ENCODE data around the gene TSSC4. TPM values are rescaled to one million over a fixed set of nuclear protein-coding genes. Genes with fewer than 3 reads are reported as not detected.

The TSSC4 gene
- total RNA-seq, 3 donors from 2014 or later: 33.9 to 58.8 (median 39.2) TPM

DNA sequence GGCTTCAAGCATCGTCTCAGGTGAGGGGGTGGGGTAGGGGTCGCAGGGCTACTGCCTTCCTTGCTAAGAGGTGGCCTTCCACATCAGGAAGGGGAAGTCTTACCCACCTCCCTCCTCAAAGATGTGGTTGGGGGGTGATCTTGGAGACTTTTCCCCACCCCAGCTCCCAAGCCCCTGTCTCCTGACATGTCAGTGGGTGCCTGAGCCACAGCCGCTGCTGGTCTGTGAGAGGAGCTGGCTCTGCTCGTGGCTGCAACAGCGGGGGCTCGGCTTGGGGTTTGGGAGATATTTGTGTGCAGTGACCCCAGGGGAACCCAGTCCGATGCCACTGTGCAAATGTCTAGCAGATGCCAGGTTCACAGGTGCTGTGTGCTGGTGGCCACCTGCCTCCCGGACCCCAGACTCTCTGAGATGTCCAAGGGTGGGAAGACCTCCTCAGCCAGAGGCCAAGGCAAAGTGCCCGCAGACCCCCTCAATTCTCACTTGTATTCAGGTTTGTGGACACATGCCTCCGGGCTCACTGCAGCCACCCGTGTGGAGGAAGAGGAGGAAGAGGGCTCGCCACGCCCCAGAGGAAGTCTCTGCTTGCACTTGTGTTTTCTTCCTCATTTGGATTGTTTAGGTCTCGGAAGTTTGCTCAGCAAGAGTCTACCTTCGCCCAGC lies 46.2 kb downstream of the TSSC4 start:
- ATAC-seq (peak; percentile 27), DNase-seq (peak; percentile 44 to 83 (median 52))
- intact Hi-C loops (cut with DNase I, micrococcal nuclease): no loop called here
- Histone ChIP-seq H3K4me3 (no peak overlapping the region), H3K4me1 (ENCODE audit: low read depth) (peaks cover 25% of the 10 kb centered on the region), H3K36me3 (ENCODE audit: low read depth) (no peaks in the 10 kb centered on the region), H3K9me3 (no peaks in the 10 kb centered on the region)
- TF ChIP-seq, protein P1, sequence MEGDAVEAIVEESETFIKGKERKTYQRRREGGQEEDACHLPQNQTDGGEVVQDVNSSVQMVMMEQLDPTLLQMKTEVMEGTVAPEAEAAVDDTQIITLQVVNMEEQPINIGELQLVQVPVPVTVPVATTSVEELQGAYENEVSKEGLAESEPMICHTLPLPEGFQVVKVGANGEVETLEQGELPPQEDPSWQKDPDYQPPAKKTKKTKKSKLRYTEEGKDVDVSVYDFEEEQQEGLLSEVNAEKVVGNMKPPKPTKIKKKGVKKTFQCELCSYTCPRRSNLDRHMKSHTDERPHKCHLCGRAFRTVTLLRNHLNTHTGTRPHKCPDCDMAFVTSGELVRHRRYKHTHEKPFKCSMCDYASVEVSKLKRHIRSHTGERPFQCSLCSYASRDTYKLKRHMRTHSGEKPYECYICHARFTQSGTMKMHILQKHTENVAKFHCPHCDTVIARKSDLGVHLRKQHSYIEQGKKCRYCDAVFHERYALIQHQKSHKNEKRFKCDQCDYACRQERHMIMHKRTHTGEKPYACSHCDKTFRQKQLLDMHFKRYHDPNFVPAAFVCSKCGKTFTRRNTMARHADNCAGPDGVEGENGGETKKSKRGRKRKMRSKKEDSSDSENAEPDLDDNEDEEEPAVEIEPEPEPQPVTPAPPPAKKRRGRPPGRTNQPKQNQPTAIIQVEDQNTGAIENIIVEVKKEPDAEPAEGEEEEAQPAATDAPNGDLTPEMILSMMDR (IDR thresholded peaks at IDR 0.05): no peak

- DNase-seq: peak in 2 of 3 donors; percentile 22 to 58
- peaks cover 24% of the 10 kb centered on the region for H3K4me1 ChIP-seq (ENCODE audit: low read depth)
- H3K36me3 ChIP-seq (ENCODE audit: low read depth): no peaks in the 10 kb centered on the region
- no peak for ATAC-seq
- intact Hi-C loops (cut with DNase I, micrococcal nuclease): no loop called here
- H3K9me3 ChIP-seq: no peaks in the 10 kb centered on the region
- H3K4me3 ChIP-seq: no peak overlapping the region
- TF ChIP-seq, protein P1 (IDR thresholded peaks at IDR 0.05): no peak
Measured at GRCh38 chr11:2447253-2447950, 46.9 kb downstream of the TSSC4 start.

DNA sequence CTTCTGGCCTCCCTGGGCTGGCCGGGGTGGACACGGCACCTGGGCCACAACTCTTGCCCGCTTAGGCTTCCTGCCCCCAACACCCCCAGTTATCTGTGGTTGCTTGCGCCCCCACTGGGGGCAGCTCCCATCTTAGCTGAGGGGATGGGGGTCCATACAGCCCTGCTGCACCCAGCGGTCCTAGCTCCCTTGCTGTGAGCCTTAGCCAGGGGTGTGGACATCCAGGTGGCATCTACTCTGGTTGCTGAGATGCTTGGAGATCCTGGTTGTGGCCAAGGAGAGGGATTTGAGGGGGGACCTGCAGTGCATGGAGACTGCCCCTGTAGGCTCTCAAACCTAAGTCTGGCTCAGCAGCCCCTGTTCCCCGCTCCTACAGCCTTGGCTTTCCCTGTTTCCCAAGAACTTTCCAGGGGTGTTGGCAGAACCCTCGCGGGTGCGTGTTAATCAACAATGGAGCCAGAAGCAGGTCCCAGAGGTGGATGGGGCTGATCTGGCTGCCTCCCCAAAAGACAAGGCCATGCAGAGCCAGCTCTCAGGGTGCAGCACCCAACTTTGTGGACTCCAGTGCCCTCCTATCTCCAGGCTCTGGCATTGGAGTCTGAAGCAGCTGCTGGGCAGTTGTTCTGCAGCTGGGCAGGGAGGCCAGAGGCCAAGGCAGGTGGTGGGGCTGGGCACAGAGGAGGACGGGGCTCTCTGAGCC lies 47.6 kb downstream of the TSSC4 start:
- intact Hi-C loops (cut with DNase I, micrococcal nuclease): no loop called here
- Histone ChIP-seq H3K4me1 (ENCODE audit: low read depth) (peaks cover 18% of the 10 kb centered on the region), H3K9me3 (no peaks in the 10 kb centered on the region), H3K4me3 (no peak overlapping the region), H3K36me3 (ENCODE audit: low read depth) (no peaks in the 10 kb centered on the region)
- ATAC-seq (no peak), DNase-seq (peak in 1 of 3 donors; percentile 31)
- TF ChIP-seq, protein P1 (IDR thresholded peaks at IDR 0.05): no peak

GRCh38 chr11:2448661-2449547 lies 48.4 kb downstream of the TSSC4 start:
- Histone ChIP-seq H3K4me3 (no peak overlapping the region), H3K4me1 (ENCODE audit: low read depth) (peaks cover 14% of the 10 kb centered on the region), H3K9me3 (no peaks in the 10 kb centered on the region), H3K36me3 (ENCODE audit: low read depth) (no peaks in the 10 kb centered on the region)
- ATAC-seq (no peak), DNase-seq (peak in 1 of 3 donors; percentile 20)
- TF ChIP-seq, protein P1 (IDR thresholded peaks at IDR 0.05): no peak
- intact Hi-C loops (cut with DNase I, micrococcal nuclease): no loop called here

All from mucosa of descending colon (tissue), 3 donors.